Muscle of back (tissue), 11 donors: ENCODE measurements around the gene BFSP1. TPM values are rescaled to one million over a fixed set of nuclear protein-coding genes. Genes with fewer than 3 reads are reported as not detected.

Source experiments
- DNase-seq, 3 donors: peaks; one replicate each; pipeline versions ENCODE4 v3.0.0 to v3.0.0-alpha.2; 2013
- polyA plus RNA-seq, 10 donors: library from polyadenylated mRNA; unstranded; fragments of 120-200 nt; gene quantifications; one replicate each; pipeline ENCODE4 v1.2.1, GENCODE V29; 2013; ENCODE audit not compliant: insufficient read length in 10 of 10

BFSP1 gene
- polyA plus RNA-seq, 10 donors, result 2.0 to 3.3 (median 2.7) TPM

- no peak for DNase-seq
These were observed 32.1 kb downstream of the BFSP1 start for GRCh38 chr20:17499041-17499440.

- DNase-seq, result peak in 1 of 3 donors; percentile 22
These were observed 32.5 kb downstream of the BFSP1 start for GRCh38 chr20:17498641-17499040.

- DNase-seq, result no peak
These were observed 33.2 kb downstream of the BFSP1 start for GRCh38 chr20:17497821-17498580.

- DNase-seq, result no peak
These were observed 35.4 kb downstream of the BFSP1 start for GRCh38 chr20:17495826-17496225.

- DNase-seq, result no peak
These were observed 37.0 kb downstream of the BFSP1 start for GRCh38 chr20:17494201-17494600.

- no peak for DNase-seq
These were observed 38.0 kb downstream of the BFSP1 start for GRCh38 chr20:17493173-17493572.

- no peak for DNase-seq
These were observed 39.7 kb downstream of the BFSP1 start for GRCh38 chr20:17491488-17491887.

GRCh38 chr20:17491041-17491440 is 40.1 kb downstream of the BFSP1 start:
- no peak for DNase-seq

GRCh38 chr20:17490501-17490900 is 40.7 kb downstream of the BFSP1 start:
- DNase-seq, result no peak

GRCh38 chr20:17488916-17489600 is 42.1 kb downstream of the BFSP1 start:
- DNase-seq, result no peak

- no peak for DNase-seq
These were observed 46.2 kb downstream of the BFSP1 start for GRCh38 chr20:17485017-17485416.

GRCh38 chr20:17482536-17482935 is 48.6 kb downstream of the BFSP1 start:
- DNase-seq, result no peak

GRCh38 chr20:17481661-17482060 is 49.5 kb downstream of the BFSP1 start:
- DNase-seq, result no peak

- no peak for DNase-seq
These were observed 50.5 kb downstream of the BFSP1 start for GRCh38 chr20:17480696-17481095.

- no peak for DNase-seq
These were observed 52.0 kb downstream of the BFSP1 start for GRCh38 chr20:17479063-17479657.

- DNase-seq, result peak in 1 of 3 donors; percentile 32
These were observed 57.5 kb downstream of the BFSP1 start for GRCh38 chr20:17473659-17474058.

- DNase-seq, result no peak
These were observed 59.5 kb downstream of the BFSP1 start for GRCh38 chr20:17471606-17472187.

- DNase-seq, result no peak
These were observed 60.2 kb downstream of the BFSP1 start for GRCh38 chr20:17470973-17471372.

GRCh38 chr20:17470521-17470920 is 60.7 kb downstream of the BFSP1 start:
- no peak for DNase-seq

- DNase-seq, result no peak
These were observed 61.7 kb downstream of the BFSP1 start for GRCh38 chr20:17469246-17470030.

GRCh38 chr20:17468073-17468840 is 62.9 kb downstream of the BFSP1 start:
- DNase-seq, result no peak
